ENCODE measurements around the gene STARD13.
A peak's percentile ranks its signal among the peaks of the same experiment; 100 is the strongest.
"Not testable (repeated sequence)": the region's sequence is repeated elsewhere in the genome, so short reads cannot be mapped to it uniquely, and the experiment has no call there.

The STARD13 gene

GRCh38 chr13:33257841-33258807 lies 27.4 kb downstream of the STARD13 start:
- DNase-seq (ENCODE audit: low spot score) = no peak

- DNase-seq (ENCODE audit: low spot score) = no peak
Measured at GRCh38 chr13:33256148-33256840, 29.3 kb downstream of the STARD13 start.

- no peak for DNase-seq (ENCODE audit: low spot score)
Measured at GRCh38 chr13:33252135-33252534, 33.4 kb downstream of the STARD13 start.

- peak; percentile 79 for DNase-seq (ENCODE audit: low spot score)
Measured at GRCh38 chr13:33251131-33251661, 34.4 kb downstream of the STARD13 start.

- no peak for DNase-seq (ENCODE audit: low spot score)
Measured at GRCh38 chr13:33250609-33251008, 34.9 kb downstream of the STARD13 start.

- DNase-seq (ENCODE audit: low spot score) = no peak
Measured at GRCh38 chr13:33249894-33250293, 35.7 kb downstream of the STARD13 start.

- DNase-seq (ENCODE audit: low spot score) = no peak
Measured at GRCh38 chr13:33249066-33249465, 36.5 kb downstream of the STARD13 start.

GRCh38 chr13:33245505-33246158 lies 39.9 kb downstream of the STARD13 start:
- no peak for DNase-seq (ENCODE audit: low spot score)

- no peak for DNase-seq (ENCODE audit: low spot score)
Measured at GRCh38 chr13:33244907-33245287, 40.7 kb downstream of the STARD13 start.

- DNase-seq (ENCODE audit: low spot score) = no peak
Measured at GRCh38 chr13:33244210-33244906, 41.2 kb downstream of the STARD13 start.

- no peak for DNase-seq (ENCODE audit: low spot score)
Measured at GRCh38 chr13:33242984-33243617, 42.5 kb downstream of the STARD13 start.

GRCh38 chr13:33242372-33242771 lies 43.2 kb downstream of the STARD13 start:
- not testable (repeated sequence) for DNase-seq (ENCODE audit: low spot score)

GRCh38 chr13:33236021-33236420 lies 49.5 kb downstream of the STARD13 start:
- DNase-seq (ENCODE audit: low spot score) = peak; percentile 55

GRCh38 chr13:33235564-33235963 lies 50.0 kb downstream of the STARD13 start:
- no peak for DNase-seq (ENCODE audit: low spot score)

- no peak for DNase-seq (ENCODE audit: low spot score)
Measured at GRCh38 chr13:33235078-33235477, 50.5 kb downstream of the STARD13 start.

- DNase-seq (ENCODE audit: low spot score) = no peak
Measured at GRCh38 chr13:33233547-33233946, 52.0 kb downstream of the STARD13 start.

- no peak for DNase-seq (ENCODE audit: low spot score)
Measured at GRCh38 chr13:33232883-33233282, 52.7 kb downstream of the STARD13 start.

- no peak for DNase-seq (ENCODE audit: low spot score)
Measured at GRCh38 chr13:33231339-33231738, 54.2 kb downstream of the STARD13 start.

GRCh38 chr13:33230178-33230881 lies 55.2 kb downstream of the STARD13 start:
- peak; percentile 15 for DNase-seq (ENCODE audit: low spot score)

- no peak for DNase-seq (ENCODE audit: low spot score)
Measured at GRCh38 chr13:33229446-33230177, 55.9 kb downstream of the STARD13 start.

Measured in RKO (cell line).